ENCODE measurements around the gene UQCR11. TPM values are rescaled to one million over a fixed set of nuclear protein-coding genes. Genes with fewer than 3 reads are reported as not detected.
A peak's percentile ranks its signal among the peaks of the same experiment; 100 is the strongest.

The UQCR11 gene
- total RNA-seq, 1 donor from 2014 or later, result 48.3 TPM

GRCh38 chr19:1592024-1592754 is 13.1 kb downstream of the UQCR11 start:
- DNase-seq (ENCODE audit: low read depth), result peak; percentile 62

- DNase-seq (ENCODE audit: low read depth), result no peak
These were observed 13.7 kb downstream of the UQCR11 start for GRCh38 chr19:1591421-1592023.

GRCh38 chr19:1590641-1591397 is 14.4 kb downstream of the UQCR11 start:
- DNase-seq (ENCODE audit: low read depth), result no peak

- DNase-seq (ENCODE audit: low read depth), result no peak
These were observed 17.4 kb downstream of the UQCR11 start for GRCh38 chr19:1587872-1588271.

GRCh38 chr19:1585243-1585580 is 20.1 kb downstream of the UQCR11 start:
- no peak for DNase-seq (ENCODE audit: low read depth)

- no peak for DNase-seq (ENCODE audit: low read depth)
These were observed 20.6 kb downstream of the UQCR11 start for GRCh38 chr19:1584500-1585242.

GRCh38 chr19:1582201-1582600 is 23.1 kb downstream of the UQCR11 start:
- DNase-seq (ENCODE audit: low read depth), result no peak

GRCh38 chr19:1580957-1581356 is 24.3 kb downstream of the UQCR11 start:
- DNase-seq (ENCODE audit: low read depth), result no peak

- DNase-seq (ENCODE audit: low read depth), result no peak
These were observed 24.9 kb downstream of the UQCR11 start for GRCh38 chr19:1580382-1580781.

- DNase-seq (ENCODE audit: low read depth), result no peak
These were observed 26.0 kb downstream of the UQCR11 start for GRCh38 chr19:1579222-1579621.

GRCh38 chr19:1577929-1578618 is 27.2 kb downstream of the UQCR11 start:
- DNase-seq (ENCODE audit: low read depth), result no peak

GRCh38 chr19:1577090-1577928 is 28.0 kb downstream of the UQCR11 start:
- no peak for DNase-seq (ENCODE audit: low read depth)

- no peak for DNase-seq (ENCODE audit: low read depth)
These were observed 28.8 kb downstream of the UQCR11 start for GRCh38 chr19:1576242-1577089.

GRCh38 chr19:1575323-1576241 is 29.7 kb downstream of the UQCR11 start:
- DNase-seq (ENCODE audit: low read depth), result no peak

- DNase-seq (ENCODE audit: low read depth), result no peak
These were observed 30.7 kb downstream of the UQCR11 start for GRCh38 chr19:1574354-1575136.

- no peak for DNase-seq (ENCODE audit: low read depth)
These were observed 32.5 kb downstream of the UQCR11 start for GRCh38 chr19:1572795-1573194.

GRCh38 chr19:1571358-1571757 is 33.9 kb downstream of the UQCR11 start:
- no peak for DNase-seq (ENCODE audit: low read depth)

GRCh38 chr19:1570836-1571235 is 34.4 kb downstream of the UQCR11 start:
- no peak for DNase-seq (ENCODE audit: low read depth)
